WI38 (cell line): ENCODE data around the gene KIRREL1.

Source experiments
- H3K4me3 ChIP-seq: 2 replicates; pipeline ENCODE4 v1.5.1; 2011; ENCODE audit warnings: low read depth, mild to moderate bottlenecking, control low read depth, low read length
- TF ChIP-seq, protein P1 (sequence below): IDR thresholded peaks from 2 replicates; pipeline ENCODE4 v1.5.1; 2012; ENCODE audit warnings: low read depth, mild to moderate bottlenecking, control low read depth, low read length

The KIRREL1 gene

GRCh38 chr1:157993147-157993917 is at the start of gene KIRREL1:
Gene KIRREL1 (plus strand): TSS chr1:157993645. CDS start chr1:157993677, 32 bp downstream.
- peak within 1 kb of the TSS; percentile 98 for H3K4me3 ChIP-seq
- TF ChIP-seq, protein P1, sequence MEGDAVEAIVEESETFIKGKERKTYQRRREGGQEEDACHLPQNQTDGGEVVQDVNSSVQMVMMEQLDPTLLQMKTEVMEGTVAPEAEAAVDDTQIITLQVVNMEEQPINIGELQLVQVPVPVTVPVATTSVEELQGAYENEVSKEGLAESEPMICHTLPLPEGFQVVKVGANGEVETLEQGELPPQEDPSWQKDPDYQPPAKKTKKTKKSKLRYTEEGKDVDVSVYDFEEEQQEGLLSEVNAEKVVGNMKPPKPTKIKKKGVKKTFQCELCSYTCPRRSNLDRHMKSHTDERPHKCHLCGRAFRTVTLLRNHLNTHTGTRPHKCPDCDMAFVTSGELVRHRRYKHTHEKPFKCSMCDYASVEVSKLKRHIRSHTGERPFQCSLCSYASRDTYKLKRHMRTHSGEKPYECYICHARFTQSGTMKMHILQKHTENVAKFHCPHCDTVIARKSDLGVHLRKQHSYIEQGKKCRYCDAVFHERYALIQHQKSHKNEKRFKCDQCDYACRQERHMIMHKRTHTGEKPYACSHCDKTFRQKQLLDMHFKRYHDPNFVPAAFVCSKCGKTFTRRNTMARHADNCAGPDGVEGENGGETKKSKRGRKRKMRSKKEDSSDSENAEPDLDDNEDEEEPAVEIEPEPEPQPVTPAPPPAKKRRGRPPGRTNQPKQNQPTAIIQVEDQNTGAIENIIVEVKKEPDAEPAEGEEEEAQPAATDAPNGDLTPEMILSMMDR = no peak

GRCh38 chr1:157944663-157945280 is 48.7 kb upstream of the KIRREL1 start:
- H3K4me3 ChIP-seq = no peak overlapping the region
- TF ChIP-seq, protein P1 = no peak

DNA sequence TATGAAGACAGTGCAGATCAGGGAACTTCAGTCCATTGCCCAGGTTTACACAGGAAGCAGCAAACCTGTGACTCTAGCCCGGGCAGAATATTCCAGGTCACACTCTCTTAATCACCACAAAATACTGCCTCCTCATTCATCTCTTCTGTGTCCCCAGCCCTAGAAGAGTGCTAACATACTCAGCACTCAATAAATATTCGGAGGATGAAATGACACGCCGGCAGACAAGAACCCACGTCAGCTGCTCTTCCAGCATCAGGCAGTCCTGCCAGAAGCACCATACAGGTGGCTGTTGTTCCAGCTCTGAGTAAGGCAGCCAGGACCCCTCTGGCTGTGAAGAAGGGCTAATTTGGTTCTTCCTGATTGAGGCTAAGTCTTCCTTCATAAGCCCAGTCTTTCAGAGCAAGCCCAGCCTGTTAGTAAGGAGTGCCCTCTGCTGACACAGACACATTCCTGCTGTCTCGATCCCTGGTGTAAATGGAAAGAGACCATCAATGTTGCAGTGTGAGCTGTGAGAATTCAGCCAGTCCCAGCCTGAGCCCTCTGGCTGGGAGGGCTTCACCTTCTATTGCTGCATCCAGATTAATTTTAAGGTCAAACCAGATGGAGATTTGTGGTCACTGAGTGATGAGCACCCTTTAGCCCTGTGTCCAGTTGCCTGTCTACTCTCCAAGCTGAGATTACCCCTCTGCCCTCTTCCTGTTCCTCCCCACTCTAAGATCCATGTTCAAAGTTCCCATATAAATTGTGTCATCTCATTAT is 45.0 kb upstream of the KIRREL1 start:
- no peak overlapping the region for H3K4me3 ChIP-seq
- TF ChIP-seq, protein P1 = peak; percentile 35

DNA sequence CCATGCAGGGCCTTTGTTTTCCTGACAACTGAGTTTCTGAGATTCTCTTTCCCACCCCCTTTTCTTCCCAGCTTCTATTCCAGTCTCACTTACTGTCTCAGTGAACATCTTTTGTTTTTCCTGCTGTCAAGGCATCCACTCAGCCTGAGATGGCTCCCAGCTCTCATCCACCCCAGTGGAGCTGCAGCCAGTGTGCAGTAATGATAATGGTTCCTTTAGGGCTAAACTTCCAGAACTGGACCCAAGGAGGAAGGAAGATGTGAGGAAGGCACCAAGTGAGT is 44.4 kb upstream of the KIRREL1 start:
- no peak overlapping the region for H3K4me3 ChIP-seq
- TF ChIP-seq, protein P1 = no peak

- no peak overlapping the region for H3K4me3 ChIP-seq
- TF ChIP-seq, protein P1 = no peak
These were observed 42.2 kb upstream of the KIRREL1 start for GRCh38 chr1:157951230-157951629.

GRCh38 chr1:157952601-157953000 is 40.8 kb upstream of the KIRREL1 start:
- TF ChIP-seq, protein P1 = no peak
- no peak overlapping the region for H3K4me3 ChIP-seq

DNA sequence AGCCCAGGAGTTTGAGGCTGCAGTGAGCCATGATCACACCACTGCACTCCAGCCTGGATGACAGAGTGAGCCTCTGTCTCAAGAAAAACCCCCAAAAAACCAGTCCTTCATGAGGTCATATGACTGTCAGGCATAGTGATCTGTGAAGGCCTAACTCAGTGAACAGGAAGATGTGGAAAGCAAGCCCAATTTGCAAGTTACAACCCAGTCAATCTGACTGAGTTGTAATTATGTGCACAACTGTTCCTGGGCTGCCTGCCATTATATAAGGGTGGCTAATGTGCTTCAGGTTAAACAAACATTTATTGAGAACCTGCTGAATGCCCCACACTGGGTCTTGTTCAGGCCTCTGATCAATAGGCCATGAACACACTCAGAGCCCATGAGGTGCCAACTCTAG is 38.2 kb upstream of the KIRREL1 start:
- TF ChIP-seq, protein P1 = no peak

More for the DNA sequence above, 38.2 kb upstream of the KIRREL1 start:
- no peak overlapping the region for H3K4me3 ChIP-seq
